Measurements from ENCODE around the gene DPH1.

Gene DPH1

GRCh38 chr17:1994707-1995106 lies 35.2 kb upstream of the DPH1 start:
- Histone ChIP-seq H3K36me3 (no peaks in the 10 kb centered on the region; a peak in 1 of 22 replicates), H3K4me3 (no peak overlapping the region), H3K4me2 (no peak overlapping the region), H3K4me1 (peaks cover 15 to 48% (median 30%) of the 10 kb centered on the region in 10 experiments), H3K27me3 (peaks cover 0 to 6% (median 0%) of the 10 kb centered on the region in 11 experiments; a peak in 6 of 22 replicates), H3K9me3 (replicated peaks in 1 of 11) (no peaks in the 10 kb centered on the region), H4K20me1 (peaks cover 0 to 33% (median 0%) of the 10 kb centered on the region in 11 experiments; a peak in 4 of 22 replicates), H3K27ac (no peak overlapping the region), H3K9ac (no peak overlapping the region)
- TF ChIP-seq Cebpa-rat (IDR thresholded peaks at IDR 0.05): no peak

GRCh38 chr17:1995321-1995892 lies 34.5 kb upstream of the DPH1 start:
- H3K9me3 ChIP-seq (replicated peaks in 1 of 11): no peaks in the 10 kb centered on the region
- peaks cover 22 to 55% (median 37%) of the 10 kb centered on the region in 10 experiments for H3K4me1 ChIP-seq
- peaks cover 0 to 33% (median 0%) of the 10 kb centered on the region in 11 experiments; a peak in 5 of 22 replicates for H4K20me1 ChIP-seq
- H3K4me2 ChIP-seq: peak overlapping the region in 2 of 11 experiments; percentile 12 to 15; a peak in 1 of 22 replicates
- H3K36me3 ChIP-seq: no peaks in the 10 kb centered on the region; a peak in 1 of 22 replicates
- TF ChIP-seq Cebpa-rat (IDR thresholded peaks at IDR 0.05): no peak
- no peak overlapping the region for H3K27ac ChIP-seq
- H3K9ac ChIP-seq: no peak overlapping the region
- H3K4me3 ChIP-seq: no peak overlapping the region
- H3K27me3 ChIP-seq: peaks cover 0 to 6% (median 0%) of the 10 kb centered on the region in 11 experiments; a peak in 6 of 22 replicates

GRCh38 chr17:1995907-1996799 lies 33.8 kb upstream of the DPH1 start:
- Histone ChIP-seq H3K9me3 (replicated peaks in 1 of 11) (no peaks in the 10 kb centered on the region), H3K9ac (peak overlapping the region in 4 of 11 experiments; percentile 19 to 39 (median 30); a peak in 3 of 22 replicates), H4K20me1 (peaks cover 0 to 33% (median 0%) of the 10 kb centered on the region in 11 experiments; a peak in 5 of 22 replicates), H3K4me2 (peak overlapping the region in 8 of 11 experiments; percentile 3 to 66 (median 57); a peak in 14 of 22 replicates), H3K4me1 (peaks cover 26 to 61% (median 42%) of the 10 kb centered on the region in 10 experiments), H3K27me3 (peaks cover 0 to 6% (median 0%) of the 10 kb centered on the region in 11 experiments; a peak in 6 of 22 replicates), H3K27ac (peak overlapping the region in 1 of 11 experiments; percentile 17; a peak in 1 of 22 replicates), H3K4me3 (no peak overlapping the region), H3K36me3 (no peaks in the 10 kb centered on the region; a peak in 1 of 22 replicates)
- TF ChIP-seq Cebpa-rat (IDR thresholded peaks at IDR 0.05): no peak

- Histone ChIP-seq H3K27me3 (peaks cover 0 to 6% (median 0%) of the 10 kb centered on the region in 11 experiments; a peak in 6 of 22 replicates), H3K9ac (peak overlapping the region in 4 of 11 experiments; percentile 19 to 39 (median 30); a peak in 3 of 22 replicates), H3K4me1 (peaks cover 26 to 64% (median 48%) of the 10 kb centered on the region in 10 experiments), H3K4me3 (no peak overlapping the region), H3K9me3 (replicated peaks in 1 of 11) (no peaks in the 10 kb centered on the region), H3K36me3 (no peaks in the 10 kb centered on the region; a peak in 1 of 22 replicates), H4K20me1 (peaks cover 0 to 33% (median 0%) of the 10 kb centered on the region in 11 experiments; a peak in 5 of 22 replicates), H3K27ac (peak overlapping the region in 1 of 11 experiments; percentile 17; a peak in 1 of 22 replicates), H3K4me2 (peak overlapping the region in 8 of 11 experiments; percentile 3 to 66 (median 57); a peak in 14 of 22 replicates)
- TF ChIP-seq Cebpa-rat (IDR thresholded peaks at IDR 0.05): no peak
These were observed 33.1 kb upstream of the DPH1 start for GRCh38 chr17:1996800-1997288.

- H3K9me3 ChIP-seq (replicated peaks in 1 of 11): no peaks in the 10 kb centered on the region
- H4K20me1 ChIP-seq: peaks cover 0 to 33% (median 0%) of the 10 kb centered on the region in 11 experiments; a peak in 5 of 22 replicates
- H3K36me3 ChIP-seq: no peaks in the 10 kb centered on the region; a peak in 1 of 22 replicates
- TF ChIP-seq Cebpa-rat (IDR thresholded peaks at IDR 0.05): no peak
- H3K27ac ChIP-seq: no peak overlapping the region
- peaks cover 32 to 68% (median 54%) of the 10 kb centered on the region in 10 experiments for H3K4me1 ChIP-seq
- H3K27me3 ChIP-seq: peaks cover 0 to 6% (median 0%) of the 10 kb centered on the region in 11 experiments; a peak in 6 of 22 replicates
- peak overlapping the region in 8 of 11 experiments; percentile 3 to 66 (median 57); a peak in 12 of 22 replicates for H3K4me2 ChIP-seq
- no peak overlapping the region for H3K9ac ChIP-seq
- H3K4me3 ChIP-seq: no peak overlapping the region
These were observed 32.5 kb upstream of the DPH1 start for GRCh38 chr17:1997289-1997926.

- no peak for TF ChIP-seq Cebpa-rat (IDR thresholded peaks at IDR 0.05)
These were observed 31.8 kb upstream of the DPH1 start for GRCh38 chr17:1997927-1998742.

GRCh38 chr17:1999557-2000251 lies 30.2 kb upstream of the DPH1 start:
- H3K27ac ChIP-seq: peak overlapping the region in 9 of 11 experiments; percentile 13 to 76 (median 63); a peak in 17 of 22 replicates
- no peaks in the 10 kb centered on the region; a peak in 1 of 22 replicates for H3K36me3 ChIP-seq
- peaks cover 0 to 21% (median 0%) of the 10 kb centered on the region in 11 experiments; a peak in 3 of 22 replicates for H4K20me1 ChIP-seq
- H3K27me3 ChIP-seq: peaks cover 0 to 6% (median 0%) of the 10 kb centered on the region in 11 experiments; a peak in 6 of 22 replicates
- peak overlapping the region; percentile 81 to 99 (median 89) for H3K4me2 ChIP-seq
- no peaks in the 10 kb centered on the region for H3K9me3 ChIP-seq (replicated peaks in 1 of 11)
- H3K4me1 ChIP-seq: peaks cover 36 to 78% (median 61%) of the 10 kb centered on the region in 10 experiments
- peak overlapping the region in 8 of 10 experiments; percentile 12 to 49 (median 32); a peak in 9 of 20 replicates for H3K4me3 ChIP-seq
- H3K9ac ChIP-seq: peak overlapping the region; percentile 10 to 72 (median 61); a peak in 18 of 22 replicates
- no peak for TF ChIP-seq Cebpa-rat (IDR thresholded peaks at IDR 0.05)

More at GRCh38 chr17:1997927-1998742, 31.8 kb upstream of the DPH1 start:
- H4K20me1 ChIP-seq: peaks cover 0 to 28% (median 0%) of the 10 kb centered on the region in 11 experiments; a peak in 3 of 22 replicates
- H3K9ac ChIP-seq: peak overlapping the region in 6 of 11 experiments; percentile 22 to 37 (median 25); a peak in 2 of 22 replicates
- H3K4me3 ChIP-seq: no peak overlapping the region
- H3K4me1 ChIP-seq: peaks cover 36 to 75% (median 61%) of the 10 kb centered on the region in 10 experiments
- no peaks in the 10 kb centered on the region for H3K9me3 ChIP-seq (replicated peaks in 1 of 11)
- H3K4me2 ChIP-seq: peak overlapping the region; percentile 42 to 66 (median 59); a peak in 21 of 22 replicates
- H3K27ac ChIP-seq: peak overlapping the region in 5 of 11 experiments; percentile 14 to 38 (median 28); a peak in 5 of 22 replicates
- peaks cover 0 to 6% (median 0%) of the 10 kb centered on the region in 11 experiments; a peak in 6 of 22 replicates for H3K27me3 ChIP-seq
- H3K36me3 ChIP-seq: no peaks in the 10 kb centered on the region; a peak in 1 of 22 replicates

Data from BLaER1 treated with 17β-estradiol and CSF1 and Interleukin-3, amounts not matched to agents 10 nM and 100 nM (cell line).